ENCODE data around the gene GRAMD2B. TPM values are rescaled to one million over a fixed set of nuclear protein-coding genes. Genes with fewer than 3 reads are reported as not detected.

Gene GRAMD2B
- total and polyA plus RNA-seq, 2 of the 8 experiments (the other 6 are each of a cell fraction or from before 2014, with no cell fraction given), result 6.4 to 9.4 TPM

DNA sequence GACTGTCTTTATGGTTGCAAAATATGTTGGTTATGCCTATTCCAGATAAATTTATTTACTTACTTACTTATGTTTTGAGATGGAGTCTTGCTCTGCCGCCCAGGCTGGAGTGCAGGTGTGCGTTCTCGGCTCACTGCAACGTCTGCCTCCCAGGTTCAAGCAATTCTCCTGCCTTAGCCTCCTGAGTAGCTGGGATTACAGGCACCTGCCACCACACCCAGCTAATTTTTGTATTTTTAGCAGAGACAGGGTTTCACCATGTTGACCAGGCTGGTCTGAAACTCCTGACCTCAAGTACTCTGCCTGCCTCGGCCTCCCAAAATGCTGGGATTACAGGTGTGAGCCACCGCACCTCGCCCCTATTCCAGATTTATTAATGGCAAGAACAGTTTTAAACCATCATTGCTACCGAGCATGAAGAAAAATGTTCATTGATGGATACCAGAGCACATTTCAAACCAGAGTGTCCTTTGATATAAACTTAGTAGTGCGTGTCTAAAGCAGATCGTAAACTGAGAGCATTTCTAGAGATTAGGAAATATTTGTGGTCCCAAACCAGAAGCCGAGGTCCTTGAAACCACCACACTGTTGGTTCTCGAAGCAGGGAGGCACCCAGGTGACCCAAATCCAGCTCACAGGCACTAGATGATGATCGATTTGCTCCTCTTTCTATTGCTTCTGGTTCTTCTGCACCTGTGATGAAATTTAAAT, 85.2 kb downstream of the GRAMD2B start:
- H2AFZ ChIP-seq (ENCODE audit: low read length), result no peak overlapping the region

More for the DNA sequence above, 85.2 kb downstream of the GRAMD2B start:
- FAIRE-seq, result no peak
- H4K5ac ChIP-seq (ENCODE audit: insufficient read length, low read depth, low read length), result no peak overlapping the region
- no peak overlapping the region for H3K18ac ChIP-seq (ENCODE audit: extremely low read depth, low read length)
- H3K14ac ChIP-seq (ENCODE audit: insufficient read length), result no peak overlapping the region
- no peak overlapping the region for H4K91ac ChIP-seq (replicated peaks; ENCODE audit: insufficient read length, low read length)
- H3K9ac ChIP-seq (replicated peaks in 1 of 4; ENCODE audit: extremely low read depth in 1 of 4, low read depth in 3 of 4, low read length in 3 of 4), result no peak overlapping the region
- H4K8ac ChIP-seq (ENCODE audit: extremely low read depth, insufficient read depth, low read length), result no peak overlapping the region
- no peak overlapping the region for H2BK12ac ChIP-seq (ENCODE audit: low read depth, low read length)
- ChIA-PET POLR2A (ENCODE audit: partially characterized antibody) (no interaction called here), CTCF (ENCODE audit: partially characterized antibody) (interaction anchor here (1.0 to 1.3 kb wide), 2 partner anchors 9 to 170 kb away, joined by 3 read pairs; no protein-coding TSS in a partner anchor)
- DNase-seq (ENCODE audit: low read depth in 1 of 2, low spot score in 2 of 2), result no peak
- no peaks in the 10 kb centered on the region for H3K23me2 ChIP-seq (ENCODE audit: low read depth, low read length)
- no peak overlapping the region for H3K27ac ChIP-seq (ENCODE audit: low read depth, low read length)
- no peak overlapping the region for H2BK15ac ChIP-seq (ENCODE audit: low read length)
- H3K4me3 ChIP-seq (ENCODE audit: extremely low read depth in 1 of 4, insufficient read depth in 2 of 4, low read depth in 3 of 4, low read length in 4 of 4), result no peak overlapping the region
- H3K4ac ChIP-seq (replicated peaks; ENCODE audit: insufficient read length, low read depth, low read length), result no peak overlapping the region
- H2AK5ac ChIP-seq (ENCODE audit: low read depth, low read length), result no peak overlapping the region
- WGBS, 2 experiments (ENCODE audit: extremely low coverage in 1 of 2, insufficient coverage in 1 of 2, insufficient read length in 1 of 2, insufficient replicate concordance in 2 of 2, low coverage in 1 of 2, low lambda C conversion rate in 2 of 2, missing lambda C conversion rate in 1 of 2), result 94% methylated on average over 13 of the region's 13 CpGs; no CpG with 5 or more reads in 1 of the 2 experiments
- H2BK5ac ChIP-seq (ENCODE audit: low read depth, low read length), result no peak overlapping the region
- no peaks in the 10 kb centered on the region for H3K79me2 ChIP-seq (ENCODE audit: control insufficient read depth in 1 of 2, insufficient read depth in 2 of 2, low read length in 2 of 2)
- no peak overlapping the region for H2BK120ac ChIP-seq (replicated peaks; ENCODE audit: low read depth, low read length)
- H3K4me2 ChIP-seq (ENCODE audit: insufficient read depth in 1 of 2, low read depth in 2 of 2, low read length in 2 of 2), result no peak overlapping the region
- H3K9me3 ChIP-seq (ENCODE audit: insufficient read depth in 2 of 2, low read depth in 1 of 2, low read length in 1 of 2), result no peaks in the 10 kb centered on the region
- no peaks in the 10 kb centered on the region for H3K4me1 ChIP-seq (replicated peaks in 1 of 4; ENCODE audit: control insufficient read depth in 3 of 4, insufficient read depth in 4 of 4, low read length in 3 of 4)
- H2BK20ac ChIP-seq (ENCODE audit: low read length), result no peak overlapping the region
- TF ChIP-seq CBX5 (IDR thresholded peaks at IDR 0.05; ENCODE audit: low read depth, low read length), result no peak
- no peak for TF ChIP-seq SAP30 (IDR thresholded peaks at IDR 0.05; ENCODE audit: insufficient read depth, insufficient replicate concordance, low read length)
- no peak for TF ChIP-seq CHD1 (IDR thresholded peaks at IDR 0.05; ENCODE audit: low read depth, low read length)
- no peak for TF ChIP-seq ASH2L (IDR thresholded peaks at IDR 0.05; ENCODE audit: low read length)
- TF ChIP-seq CHD2 (IDR thresholded peaks at IDR 0.05; ENCODE audit: low read length), result no peak
- H3K79me1 ChIP-seq (ENCODE audit: low read depth, low read length), result no peaks in the 10 kb centered on the region
- no peak overlapping the region for H3K23ac ChIP-seq (ENCODE audit: insufficient read length)
- H4K20me1 ChIP-seq (replicated peaks in 1 of 2; ENCODE audit: control insufficient read depth in 1 of 2, insufficient read depth in 2 of 2, low read length in 2 of 2), result no peaks in the 10 kb centered on the region
- H3K56ac ChIP-seq (replicated peaks; ENCODE audit: insufficient read length, low read depth, low read length), result no peak overlapping the region
- H3K36me3 ChIP-seq (ENCODE audit: control insufficient read depth in 2 of 4, insufficient read depth in 4 of 4, low read length in 3 of 4), result no peaks in the 10 kb centered on the region
- no peaks in the 10 kb centered on the region for H3K27me3 ChIP-seq (replicated peaks in 1 of 4; ENCODE audit: control insufficient read depth in 3 of 4, extremely low read depth in 1 of 4, insufficient read depth in 3 of 4, low read length in 3 of 4)

Measured in H1 (cell line).